Lower leg skin (tissue), 3 donors: ENCODE measurements around the gene SORCS2.

ENCODE experiments used
- CTCF ChIP-seq, 3 donors: fragments of 450-650 bp; IDR thresholded peaks; one replicate each; pipeline ENCODE4 v1.5.1; 2016; ENCODE audit warnings: antibody characterized with exemption in 3 of 3, mild to moderate bottlenecking in 3 of 3, moderate library complexity in 2 of 3
- POLR2A ChIP-seq, 2 donors: fragments of 450-650 bp; IDR thresholded peaks; one replicate each; pipeline ENCODE4 v1.6.1; 2016 to 2017; ENCODE audit warnings: antibody characterized with exemption in 2 of 2, mild to moderate bottlenecking in 1 of 2, moderate library complexity in 1 of 2

GRCh38 chr4:7691061-7691460, 498.7 kb downstream of the SORCS2 start:
- no peak for TF ChIP-seq CTCF (IDR thresholded peaks at IDR 0.05)
- no peak for TF ChIP-seq POLR2A (IDR thresholded peaks at IDR 0.05)
